Measurements from ENCODE around the gene SALL4.
"Not testable (repeated sequence)": the region's sequence is repeated elsewhere in the genome, so short reads cannot be mapped to it uniquely, and the experiment has no call there.

The SALL4 gene

GRCh38 chr20:51763965-51764602 is 38.2 kb downstream of the SALL4 start:
- DNase-seq = no peak

DNA sequence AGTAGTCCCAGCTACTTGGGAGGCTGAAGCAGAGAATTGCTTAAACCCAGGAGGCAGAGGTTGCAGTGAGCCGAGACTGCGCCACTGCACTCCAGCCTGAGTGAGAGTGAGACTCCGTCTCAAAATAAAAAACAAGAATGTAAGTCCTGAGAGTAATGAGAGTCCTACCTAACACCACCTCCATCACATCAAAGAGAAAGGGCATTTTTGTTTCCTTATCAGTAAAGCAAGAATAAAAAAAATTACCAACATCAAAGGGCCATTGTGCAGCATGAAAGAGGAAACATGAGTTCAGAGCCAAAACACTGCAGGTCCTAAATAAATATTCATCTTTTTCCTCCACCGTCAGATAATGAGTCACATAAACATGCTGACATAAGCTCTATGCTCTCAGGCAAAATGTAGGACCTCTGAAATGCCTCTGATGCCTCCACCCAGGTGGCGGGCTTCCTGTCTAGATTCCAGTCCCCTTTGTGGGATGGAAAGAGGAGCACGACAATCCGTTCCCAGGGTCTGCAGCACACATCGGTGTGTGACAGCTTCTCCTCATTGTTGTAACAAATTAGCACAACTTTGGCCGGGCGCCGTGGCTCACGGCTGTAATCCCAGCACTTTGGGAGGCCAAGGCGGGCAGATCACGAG is 41.3 kb downstream of the SALL4 start:
- no peak for DNase-seq

DNA sequence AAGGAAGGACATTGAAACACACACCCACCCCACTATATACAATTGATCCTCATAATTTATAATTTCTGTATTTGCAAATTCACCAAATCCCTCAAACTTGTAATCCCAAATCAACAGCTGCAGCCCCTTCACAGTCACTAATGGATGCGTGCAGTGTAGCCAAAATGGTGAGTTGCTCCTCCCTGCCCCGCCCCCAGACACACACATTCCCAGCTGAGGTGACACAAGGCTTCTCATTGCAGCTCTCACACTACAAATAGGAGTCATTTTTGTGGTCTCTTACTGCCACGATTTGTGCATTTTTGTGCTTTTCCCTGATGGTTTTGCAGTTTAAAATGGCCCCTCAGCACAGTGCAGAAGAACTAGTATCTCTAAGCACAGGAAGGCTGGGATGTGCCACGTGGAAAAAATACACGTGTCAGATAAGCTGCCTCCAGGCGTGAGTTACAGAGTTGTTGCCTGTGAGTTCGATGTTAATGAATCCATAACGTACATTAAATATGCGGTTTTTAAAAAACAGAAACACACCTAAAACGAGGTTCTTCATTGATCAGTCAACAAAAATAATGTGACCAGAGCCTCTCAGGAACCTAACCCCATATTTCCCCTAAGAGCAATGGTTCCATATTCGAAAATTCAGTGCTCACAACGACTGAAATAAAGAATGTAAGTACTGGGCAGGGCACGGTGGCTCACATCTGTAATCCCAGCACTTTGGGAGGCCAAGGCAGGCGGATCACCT is 42.4 kb downstream of the SALL4 start:
- DNase-seq = no peak

DNA sequence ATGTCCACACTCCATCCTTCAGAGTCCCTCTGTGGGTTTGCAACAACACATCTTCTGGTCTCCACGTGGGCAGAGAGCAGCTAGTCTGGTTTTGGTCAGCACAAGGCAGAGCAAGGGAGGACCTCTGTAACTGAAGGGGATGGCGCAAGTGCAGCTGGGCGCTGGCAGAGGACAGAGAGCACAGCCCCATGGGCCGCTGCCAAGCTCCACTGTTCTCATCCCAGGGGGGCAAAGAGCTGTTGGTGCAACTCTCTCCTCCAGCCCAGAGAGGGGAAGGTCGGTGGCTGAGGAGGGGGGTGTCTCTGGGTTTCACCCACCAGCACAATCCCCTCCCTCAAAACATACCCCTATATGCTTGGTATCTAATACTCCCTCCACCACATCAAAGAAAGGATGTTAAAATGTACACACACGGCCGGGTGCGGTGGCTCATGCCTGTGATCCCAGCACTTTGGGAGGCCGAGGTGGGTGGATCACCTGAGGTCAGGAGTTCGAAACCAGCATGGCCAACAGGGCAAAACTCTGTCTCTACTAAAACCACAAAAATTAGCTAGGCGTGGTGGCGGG is 43.3 kb downstream of the SALL4 start:
- DNase-seq = no peak

DNA sequence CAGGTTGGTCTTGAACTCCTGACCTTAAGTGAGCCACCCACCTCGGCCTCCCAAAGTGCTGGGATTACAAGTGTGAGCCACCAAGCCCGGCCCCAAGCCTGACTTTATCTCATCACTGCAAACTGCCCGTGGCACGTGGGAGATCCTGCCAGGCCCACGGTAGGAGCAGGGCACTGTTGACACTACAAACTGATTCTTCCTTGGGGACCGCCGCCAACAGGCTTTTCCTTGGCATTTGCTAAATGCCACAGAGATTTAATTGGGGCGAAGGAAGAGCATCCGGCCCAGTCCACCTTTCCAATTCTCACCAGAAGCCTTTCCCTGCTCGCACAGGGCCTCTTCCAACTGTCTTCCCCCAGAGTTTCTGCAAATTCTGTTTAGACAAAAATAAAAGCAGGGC is 45.1 kb downstream of the SALL4 start:
- no peak for DNase-seq

GRCh38 chr20:51756653-51757052 is 45.7 kb downstream of the SALL4 start:
- DNase-seq = no peak

- DNase-seq = not testable (repeated sequence)
These were observed 49.1 kb downstream of the SALL4 start for GRCh38 chr20:51753220-51753619.

DNA sequence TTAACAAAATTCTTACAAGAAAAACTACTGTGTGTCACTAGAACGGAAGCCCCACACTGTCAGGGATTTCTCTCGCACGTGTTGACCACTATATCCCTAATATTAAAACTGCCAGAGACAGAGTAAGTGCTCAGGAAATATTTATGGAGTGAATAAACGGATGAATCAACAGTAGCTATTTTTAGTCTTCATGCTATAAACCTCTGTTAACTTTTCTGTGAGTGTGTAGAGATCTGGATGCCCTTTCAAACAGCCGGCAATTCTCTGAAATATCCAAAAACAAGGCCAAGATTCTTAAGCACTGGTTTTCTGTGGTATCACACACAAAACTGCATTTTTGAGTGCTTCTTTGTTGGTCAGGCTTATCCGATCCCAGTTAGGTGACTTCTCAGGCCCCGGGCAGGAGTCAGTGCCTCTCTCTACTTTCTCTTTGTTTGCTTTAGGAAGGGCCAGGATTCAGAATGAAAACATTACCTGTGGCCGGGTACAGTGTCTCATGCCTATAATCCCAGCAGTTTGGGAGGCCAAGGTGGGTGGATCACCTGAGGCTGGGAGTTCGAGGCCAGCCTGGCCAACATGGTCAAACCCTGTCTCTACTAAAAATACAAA is 49.9 kb downstream of the SALL4 start:
- DNase-seq = no peak

DNA sequence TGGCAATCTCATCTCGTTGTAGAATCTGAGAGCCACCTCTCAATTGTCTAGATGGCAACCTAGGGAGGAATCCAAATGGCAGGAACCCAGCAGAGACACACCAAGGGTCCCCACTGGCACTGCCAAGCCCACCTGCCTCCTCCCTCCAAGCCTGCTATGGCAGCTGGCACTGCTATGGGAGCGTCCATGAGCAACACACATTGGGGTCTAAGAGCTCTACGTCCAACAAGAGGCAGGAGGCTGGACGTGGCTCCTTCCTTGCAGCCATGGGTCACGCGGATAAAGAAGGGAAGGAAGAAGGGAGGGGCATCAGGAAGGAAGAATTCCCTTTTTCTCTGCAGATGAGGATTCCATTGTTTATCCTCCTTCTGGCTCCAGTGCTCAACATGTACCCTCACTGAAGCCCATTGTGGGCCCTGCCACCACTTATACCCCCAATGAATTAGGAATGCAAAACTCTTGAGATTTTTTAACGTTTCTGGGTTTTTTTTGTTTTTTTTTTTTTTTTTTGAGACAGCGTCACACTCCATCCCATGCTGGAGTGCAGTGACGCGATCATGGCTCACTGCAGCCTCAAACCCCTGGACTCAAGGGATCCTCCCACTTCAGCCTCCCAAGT is 51.4 kb downstream of the SALL4 start:
- no peak for DNase-seq

- DNase-seq = peak; percentile 50
These were observed 52.1 kb downstream of the SALL4 start for GRCh38 chr20:51750037-51750769.

GRCh38 chr20:51749674-51750036 is 52.7 kb downstream of the SALL4 start:
- no peak for DNase-seq

GRCh38 chr20:51747182-51747911 is 55.0 kb downstream of the SALL4 start:
- DNase-seq = no peak

DNA sequence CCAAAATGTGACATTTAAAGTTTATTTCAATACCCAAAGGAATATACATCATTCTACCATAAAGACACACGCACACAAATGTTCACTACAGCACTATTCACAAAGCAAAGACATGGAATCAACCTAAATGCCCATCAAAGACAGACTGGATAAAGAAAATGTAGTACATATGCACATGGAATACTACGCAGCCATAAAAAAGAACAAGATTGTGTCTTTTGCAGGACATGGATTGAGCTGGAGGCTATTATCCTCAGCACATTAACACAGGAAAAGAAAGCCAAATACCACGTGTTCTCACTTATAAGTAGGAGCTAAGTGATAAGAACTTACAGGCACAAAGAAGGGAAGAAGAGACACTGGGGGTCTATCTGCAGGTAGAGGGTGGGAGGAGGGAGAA is 56.5 kb downstream of the SALL4 start:
- DNase-seq = no peak

- DNase-seq = no peak
These were observed 61.5 kb downstream of the SALL4 start for GRCh38 chr20:51740838-51741237.

- DNase-seq = not testable (repeated sequence)
These were observed 62.0 kb downstream of the SALL4 start for GRCh38 chr20:51740308-51740707.

- no peak for DNase-seq
These were observed 62.5 kb downstream of the SALL4 start for GRCh38 chr20:51739722-51740249.

GRCh38 chr20:51738877-51739447 is 63.4 kb downstream of the SALL4 start:
- DNase-seq = no peak

DNA sequence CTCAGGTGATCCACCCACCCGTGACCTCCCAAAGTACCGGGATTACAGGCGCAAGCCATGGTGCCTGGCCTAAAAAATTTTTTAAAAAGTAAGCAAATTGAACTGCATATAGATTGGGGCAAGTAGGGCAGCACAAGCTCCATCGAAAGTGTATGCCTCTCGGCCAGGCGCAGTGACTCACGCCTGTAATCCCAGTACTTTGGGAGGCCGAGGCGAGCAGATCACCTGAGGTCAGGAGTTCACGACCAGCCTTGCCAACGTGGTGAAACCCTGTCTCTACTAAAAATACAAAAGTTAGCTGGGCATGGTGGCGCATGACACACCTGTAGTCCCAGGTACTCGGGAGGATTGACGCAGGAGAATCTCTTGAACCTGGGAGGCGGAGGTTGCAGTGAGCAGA is 64.1 kb downstream of the SALL4 start:
- not testable (repeated sequence) for DNase-seq

DNA sequence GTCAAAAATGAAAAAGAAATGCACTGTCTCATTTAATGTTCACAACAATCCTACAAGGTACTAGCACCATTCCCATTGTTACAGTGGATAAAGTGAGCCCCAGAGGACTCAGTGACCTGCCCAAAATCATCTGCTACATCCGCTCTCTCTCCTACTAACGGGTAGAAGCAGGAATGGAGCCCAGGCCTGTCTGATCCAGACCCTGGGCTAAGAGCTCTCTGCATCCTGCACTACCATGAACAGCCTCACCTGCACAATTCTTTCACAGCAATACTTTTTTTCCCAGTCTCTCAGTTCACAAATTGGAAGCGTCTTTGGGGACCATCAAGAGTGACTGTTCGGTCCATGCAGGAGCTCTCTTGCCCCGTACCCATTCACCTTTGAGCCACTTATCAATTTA is 65.4 kb downstream of the SALL4 start:
- no peak for DNase-seq

DNA sequence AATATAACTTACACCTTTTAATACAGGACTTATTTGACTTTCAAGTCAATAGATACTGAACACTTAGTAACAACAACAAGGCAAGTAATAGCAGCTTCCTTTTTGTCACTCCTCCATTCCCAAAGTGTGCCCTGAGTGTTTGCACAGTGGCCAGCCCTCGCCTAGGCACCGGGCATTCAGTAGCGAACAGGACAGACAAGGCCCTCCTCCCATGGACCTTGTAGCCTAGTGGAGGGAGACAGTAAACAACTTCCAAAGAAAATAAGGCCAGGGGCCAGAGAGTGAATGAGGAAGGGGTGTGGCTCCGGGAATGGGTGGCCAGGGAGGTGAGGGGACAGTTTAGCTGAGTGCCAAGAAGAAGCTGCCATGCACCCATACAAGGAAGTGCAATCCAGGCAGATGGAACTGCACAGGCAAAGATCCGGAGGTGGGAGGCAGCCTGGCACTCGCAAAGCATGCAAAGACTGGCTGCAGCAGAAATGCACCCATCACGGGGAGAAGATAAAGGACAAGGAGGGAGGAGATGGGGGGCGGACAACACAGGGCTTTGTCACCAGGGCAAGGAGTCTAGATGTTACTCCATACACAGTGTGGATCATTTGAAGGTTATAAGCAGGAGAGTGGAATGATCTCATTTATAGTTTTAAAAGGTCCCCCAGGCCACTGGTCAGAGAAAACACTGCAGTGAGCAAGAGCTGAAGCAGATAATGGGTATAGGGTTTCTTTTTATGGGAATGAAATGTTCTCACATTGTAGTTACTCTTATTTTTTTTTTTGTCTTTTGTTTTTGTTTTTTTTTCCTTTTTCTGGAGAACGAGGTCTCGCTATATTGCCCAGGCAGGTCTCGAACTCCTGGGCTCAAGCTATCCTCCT is 66.4 kb downstream of the SALL4 start:
- DNase-seq = no peak

All from stimulated activated naive CD4-positive, alpha-beta T cell treated with Interleukin-2 at 50 U/mL for 16 hours (primary cell).